OCI-M2 (cell line): Measurements from ENCODE around the gene OR2B3.
"Not testable (repeated sequence)": the region's sequence is repeated elsewhere in the genome, so short reads cannot be mapped to it uniquely, and the experiment has no call there.

ENCODE experiments used
- DNase-seq: peaks from one replicate; lab custom pipeline; 2025; ENCODE audit not compliant: unreplicated experiment; lab: John Stamatoyannopoulos, UW

OR2B3 gene, protein sequence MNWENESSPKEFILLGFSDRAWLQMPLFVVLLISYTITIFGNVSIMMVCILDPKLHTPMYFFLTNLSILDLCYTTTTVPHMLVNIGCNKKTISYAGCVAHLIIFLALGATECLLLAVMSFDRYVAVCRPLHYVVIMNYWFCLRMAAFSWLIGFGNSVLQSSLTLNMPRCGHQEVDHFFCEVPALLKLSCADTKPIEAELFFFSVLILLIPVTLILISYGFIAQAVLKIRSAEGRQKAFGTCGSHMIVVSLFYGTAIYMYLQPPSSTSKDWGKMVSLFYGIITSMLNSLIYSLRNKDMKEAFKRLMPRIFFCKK

GRCh38 chr6:29087213-29087612 lies at the start of gene OR2B3:
Gene OR2B3, minus strand, starts transcription at chr6:29087313. Its CDS starts 65 bp downstream, at chr6:29087248.
- no peak for DNase-seq

- DNase-seq, result no peak
Measured at GRCh38 chr6:29131691-29132090, 44.6 kb upstream of the OR2B3 start.

DNA sequence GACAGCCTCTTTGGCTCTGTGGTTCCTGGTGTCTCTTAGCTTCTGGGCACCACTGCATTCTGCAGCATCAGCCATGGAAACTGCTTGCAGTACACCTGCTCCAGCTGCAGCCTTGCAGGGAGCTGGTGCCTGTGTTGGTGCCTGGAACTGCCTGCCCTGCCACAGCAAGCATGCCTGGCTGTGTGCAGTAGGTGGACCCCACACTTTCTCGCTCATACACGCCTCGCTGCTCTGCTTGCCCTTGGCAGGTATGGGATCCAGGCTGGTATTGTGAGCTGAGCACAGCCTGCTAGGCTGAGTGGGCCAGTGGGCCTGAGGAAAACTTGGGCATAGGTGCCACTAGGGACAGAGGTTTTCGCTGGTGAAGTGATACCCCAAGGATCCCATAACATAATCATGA lies 43.5 kb upstream of the OR2B3 start:
- DNase-seq, result no peak

GRCh38 chr6:29129326-29130012 lies 42.4 kb upstream of the OR2B3 start:
- DNase-seq, result no peak

GRCh38 chr6:29114964-29115363 lies 27.9 kb upstream of the OR2B3 start:
- DNase-seq, result not testable (repeated sequence)

GRCh38 chr6:29112135-29112534 lies 25.0 kb upstream of the OR2B3 start:
- no peak for DNase-seq

DNA sequence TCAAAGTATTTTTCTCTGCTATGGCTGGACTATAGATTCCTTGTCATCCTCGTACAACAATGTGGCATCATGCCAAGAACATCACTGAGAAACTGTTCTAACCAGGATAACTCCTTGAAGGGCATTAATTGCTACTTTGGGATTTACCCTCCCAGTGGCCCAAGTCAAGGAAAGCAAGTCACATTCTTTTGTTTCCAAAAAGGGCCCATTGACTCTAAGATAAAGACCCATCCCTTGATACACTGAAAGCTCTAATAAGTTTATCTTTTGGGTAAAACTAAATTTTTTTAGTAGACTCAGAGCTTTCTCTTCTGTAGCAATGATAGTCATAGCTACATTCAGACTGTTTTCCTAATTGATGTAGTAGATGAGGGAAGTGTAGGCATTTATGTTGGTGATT lies 20.6 kb upstream of the OR2B3 start, which contains the start of gene OR2J3:
TSS of gene OR2J3 (plus strand) at position 301 of the 400 bp plus-strand sequence. CDS start 3,833 bp downstream, outside the sequence.
- DNase-seq, result no peak

DNA sequence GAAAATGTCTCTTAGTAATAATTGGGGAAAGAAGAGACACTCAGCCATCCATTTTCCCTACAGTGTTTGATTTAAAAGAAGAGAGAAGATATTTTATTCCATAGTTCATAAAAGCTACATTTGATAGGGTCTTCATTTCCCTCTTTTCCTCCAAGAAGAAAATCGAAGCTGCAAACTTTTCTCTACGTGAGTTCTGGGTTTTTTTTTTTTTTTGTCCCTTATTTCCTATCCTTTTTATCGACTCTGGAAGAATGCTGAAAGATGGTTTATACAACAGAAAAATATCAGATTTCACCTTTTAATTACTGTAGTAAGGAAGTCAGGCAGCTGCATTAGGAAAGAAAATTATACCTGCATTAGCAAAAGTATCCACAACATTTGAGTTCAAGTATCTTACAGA lies 12.1 kb upstream of the OR2B3 start, which contains the start of gene OR2J1:
TSS of gene OR2J1 (plus strand) at position 301 of the 400 bp plus-strand sequence. CDS start 1,453 bp downstream, outside the sequence.
- no peak for DNase-seq

DNA sequence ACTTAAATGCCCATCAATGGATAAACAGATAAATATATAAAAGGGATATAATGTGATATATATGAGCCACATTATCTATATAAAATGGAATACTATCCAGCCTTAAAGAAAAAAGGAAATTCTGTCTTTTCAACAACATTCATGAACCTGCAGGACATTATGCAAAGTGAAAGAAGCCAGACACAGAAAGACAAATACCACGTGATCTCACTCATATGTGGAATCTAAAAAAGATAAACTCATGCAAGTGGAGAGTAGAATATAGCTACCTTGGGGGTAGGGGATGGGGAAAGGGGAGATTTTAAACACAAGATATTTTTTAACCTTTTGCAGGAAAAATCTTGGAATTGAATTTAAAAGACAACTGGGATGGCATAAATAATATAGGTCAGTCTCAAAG lies 10.7 kb upstream of the OR2B3 start:
- DNase-seq, result no peak

- no peak for DNase-seq
Measured at GRCh38 chr6:29092957-29093356, 5.8 kb upstream of the OR2B3 start.

GRCh38 chr6:29082457-29082856 lies 4.7 kb downstream of the OR2B3 start:
- DNase-seq, result no peak

DNA sequence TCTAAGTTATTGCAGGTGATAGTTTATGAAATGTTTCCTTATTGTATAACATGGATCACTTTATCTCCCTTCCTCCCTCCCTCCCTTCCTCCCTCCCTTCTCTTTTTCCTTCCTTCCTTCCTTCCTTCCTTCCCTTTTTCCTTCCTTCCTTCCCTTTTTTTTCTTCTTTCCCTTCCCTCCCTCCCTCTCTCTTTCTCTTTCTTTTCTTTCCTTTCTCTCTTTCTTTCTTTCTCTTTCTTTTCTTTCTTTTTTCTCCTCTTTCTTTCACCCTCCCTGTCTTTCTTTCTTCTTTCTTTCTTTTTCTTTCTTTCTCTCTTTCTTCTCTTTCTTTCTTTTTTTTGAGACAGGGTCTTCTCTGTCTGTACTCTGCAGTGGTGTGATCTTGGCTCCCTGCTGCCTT lies 5.8 kb downstream of the OR2B3 start:
- no peak for DNase-seq

DNA sequence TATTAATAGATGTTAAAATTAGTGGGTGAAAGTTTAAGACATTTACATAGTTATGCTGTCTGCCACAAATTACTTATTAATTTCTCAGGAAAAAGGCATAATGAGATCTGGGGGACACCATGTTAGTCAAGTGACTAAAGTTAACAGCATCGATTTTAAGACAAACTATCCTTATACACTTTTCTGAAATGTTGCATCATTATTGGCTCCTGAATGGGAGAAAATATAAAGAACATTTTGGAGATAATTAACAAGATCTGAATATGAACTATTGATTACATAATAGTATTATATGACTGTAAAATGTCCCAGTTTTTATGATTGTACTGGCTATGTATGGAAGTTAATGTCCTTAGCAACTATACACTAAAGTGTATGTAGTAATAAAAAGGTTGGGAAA lies 7.9 kb downstream of the OR2B3 start:
- no peak for DNase-seq

GRCh38 chr6:29071831-29072723 lies 15.0 kb downstream of the OR2B3 start:
- DNase-seq, result no peak

DNA sequence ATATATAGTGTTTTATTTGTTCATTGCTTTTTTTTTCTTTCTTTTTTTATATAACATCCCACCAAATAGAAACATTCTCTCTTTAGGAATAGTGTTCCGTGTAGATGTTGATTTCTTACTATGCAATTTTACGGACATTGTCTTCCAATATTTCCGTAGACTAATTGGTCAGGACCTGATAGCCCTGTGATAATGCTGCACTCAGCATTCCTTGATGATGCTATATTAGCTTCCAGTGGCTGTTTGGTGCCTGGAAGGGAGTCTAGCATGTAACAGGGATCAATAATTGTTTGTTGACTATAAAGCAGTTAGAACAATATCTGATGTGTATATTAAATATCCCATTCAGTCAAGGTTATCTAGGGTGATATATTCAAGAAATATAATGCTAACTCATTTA lies 35.4 kb downstream of the OR2B3 start:
- no peak for DNase-seq

DNA sequence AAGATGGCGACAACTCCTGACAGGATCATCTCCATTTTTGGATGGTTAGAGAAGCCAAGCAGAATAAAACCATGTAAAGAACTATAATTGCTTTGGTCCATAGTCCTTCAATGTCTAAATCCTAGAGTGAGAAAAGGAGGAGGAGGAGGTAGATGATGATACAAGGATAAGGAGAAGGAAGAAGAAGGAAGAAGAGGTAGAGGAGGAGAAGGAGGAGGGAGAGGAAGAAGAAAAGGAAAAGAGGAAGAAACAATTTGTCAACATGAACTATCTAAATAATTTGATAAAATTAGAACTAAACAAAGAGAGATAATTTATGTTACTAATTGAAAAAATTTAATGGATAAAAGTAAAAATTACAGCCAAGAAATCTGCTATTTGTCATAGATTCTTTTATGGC lies 42.0 kb downstream of the OR2B3 start, which contains the start of gene OR2W1:
TSS of gene OR2W1 (minus strand) at position 101 of the 400 bp plus-strand sequence. CDS start at position 101, 0 bp downstream.
- no peak for DNase-seq
